RCC 7860 (cell line): Measurements from ENCODE around the gene SMTNL2.

Experiments used
- DNase-seq: peaks from one replicate; pipeline ENCODE4 v3.0.0-alpha.2; 2015; ENCODE audit warnings: low spot score
- FAIRE-seq: peaks from 2 replicates; lab custom pipeline; 2012; peaks lifted over from hg19 to GRCh38; lab: Jason Lieb, UNC

SMTNL2 gene

DNA sequence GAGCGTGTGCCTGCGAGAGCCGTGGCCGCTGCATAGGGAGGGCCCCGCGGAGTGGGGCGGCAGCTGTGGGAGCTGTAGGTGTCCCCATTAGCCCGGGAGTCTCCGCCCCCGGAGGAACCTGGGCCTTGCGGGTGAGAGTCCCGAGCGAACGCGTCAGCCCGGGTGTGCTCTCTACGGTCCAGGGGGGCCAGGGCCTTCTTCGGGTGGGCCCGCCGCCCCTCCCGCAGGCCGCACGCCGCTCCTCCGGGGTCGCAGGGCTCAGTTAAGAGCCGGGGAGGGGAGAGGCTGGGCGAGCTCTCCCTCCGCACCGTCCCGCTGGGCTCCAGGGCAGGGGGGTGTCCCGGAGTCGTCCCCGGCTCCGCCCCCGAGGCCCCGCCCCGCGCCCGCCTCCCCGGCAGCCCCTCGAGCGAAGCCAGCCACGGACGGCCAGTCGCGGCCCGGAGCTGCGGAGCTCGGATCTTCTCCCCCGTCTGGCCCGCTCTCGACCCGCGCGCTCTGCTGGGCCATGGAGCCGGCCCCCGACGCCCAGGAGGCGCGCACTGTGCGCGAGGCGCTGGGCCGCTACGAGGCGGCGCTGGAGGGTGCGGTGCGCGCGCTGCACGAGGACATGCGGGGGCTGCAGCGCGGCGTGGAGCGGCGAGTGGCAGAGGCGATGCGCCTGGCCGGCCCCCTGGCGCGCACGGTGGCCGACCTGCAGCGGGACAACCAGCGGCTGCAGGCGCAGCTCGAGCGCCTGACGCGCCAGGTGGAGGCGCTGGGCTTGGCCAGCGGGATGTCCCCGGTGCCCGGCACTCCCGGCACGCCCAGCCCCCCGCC is at the start of gene SMTNL2:
SMTNL2 (plus strand) TSS at position 429 of the 816 bp plus-strand sequence; CDS start at position 506, 77 bp downstream.
- no peak for DNase-seq
- FAIRE-seq = no peak

- no peak for DNase-seq
- no peak for FAIRE-seq
Observed at GRCh38 chr17:4534928-4535666, 49.2 kb upstream of the SMTNL2 start.

- FAIRE-seq (no peak), DNase-seq (no peak)
Observed at GRCh38 chr17:4535667-4536258, 48.6 kb upstream of the SMTNL2 start.

DNA sequence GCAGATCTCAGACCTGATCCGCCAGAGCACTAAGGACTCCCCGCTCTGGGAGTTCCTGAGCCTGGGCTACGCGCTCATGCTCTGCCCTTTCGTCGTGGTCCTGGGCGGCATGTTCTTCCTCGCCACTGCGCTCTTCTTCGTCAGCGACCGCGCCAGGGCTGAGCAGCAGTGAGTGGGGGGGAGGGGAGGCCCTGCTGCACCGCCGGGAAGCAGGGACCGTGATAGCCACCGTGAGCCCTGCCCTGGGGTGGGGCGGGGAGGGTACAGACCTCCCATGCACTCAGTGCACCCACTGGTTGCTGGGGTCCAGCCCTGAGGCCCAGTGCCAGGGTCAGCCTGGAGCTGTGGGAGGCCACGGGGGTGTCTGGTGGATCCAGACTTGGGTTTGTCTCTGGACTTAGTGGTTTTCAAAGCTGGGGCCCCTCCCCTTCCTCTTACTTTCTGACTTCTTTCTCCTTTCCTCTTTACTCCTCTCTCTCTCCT is 48.0 kb upstream of the SMTNL2 start:
- FAIRE-seq = no peak
- no peak for DNase-seq

GRCh38 chr17:4536742-4537411 is 47.5 kb upstream of the SMTNL2 start:
- DNase-seq = no peak
- FAIRE-seq = no peak

GRCh38 chr17:4537451-4538235 is 46.7 kb upstream of the SMTNL2 start:
- no peak for FAIRE-seq
- DNase-seq = no peak

GRCh38 chr17:4538236-4539002 is 45.9 kb upstream of the SMTNL2 start:
- no peak for DNase-seq
- FAIRE-seq = no peak

DNA sequence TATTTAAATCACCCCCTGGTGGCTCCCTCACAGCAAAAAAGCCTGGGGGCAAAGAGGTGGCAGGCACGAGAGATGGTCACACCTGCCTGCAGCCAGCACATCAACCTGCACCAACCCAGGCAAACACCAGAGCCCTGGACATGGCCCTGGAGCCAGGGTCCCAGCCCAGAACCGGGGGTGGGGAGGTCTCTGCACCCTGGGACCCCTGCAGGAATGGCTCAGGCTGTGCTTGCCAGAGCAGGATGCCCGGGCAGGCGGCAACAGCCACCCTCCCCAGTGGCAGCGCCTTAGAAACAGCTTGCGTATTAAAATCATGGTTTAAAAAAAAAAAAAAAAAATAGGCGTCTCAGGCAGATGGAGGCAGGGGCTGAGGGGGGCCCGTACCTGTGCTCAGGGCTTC is 45.3 kb upstream of the SMTNL2 start:
- DNase-seq (no peak), FAIRE-seq (no peak)

DNA sequence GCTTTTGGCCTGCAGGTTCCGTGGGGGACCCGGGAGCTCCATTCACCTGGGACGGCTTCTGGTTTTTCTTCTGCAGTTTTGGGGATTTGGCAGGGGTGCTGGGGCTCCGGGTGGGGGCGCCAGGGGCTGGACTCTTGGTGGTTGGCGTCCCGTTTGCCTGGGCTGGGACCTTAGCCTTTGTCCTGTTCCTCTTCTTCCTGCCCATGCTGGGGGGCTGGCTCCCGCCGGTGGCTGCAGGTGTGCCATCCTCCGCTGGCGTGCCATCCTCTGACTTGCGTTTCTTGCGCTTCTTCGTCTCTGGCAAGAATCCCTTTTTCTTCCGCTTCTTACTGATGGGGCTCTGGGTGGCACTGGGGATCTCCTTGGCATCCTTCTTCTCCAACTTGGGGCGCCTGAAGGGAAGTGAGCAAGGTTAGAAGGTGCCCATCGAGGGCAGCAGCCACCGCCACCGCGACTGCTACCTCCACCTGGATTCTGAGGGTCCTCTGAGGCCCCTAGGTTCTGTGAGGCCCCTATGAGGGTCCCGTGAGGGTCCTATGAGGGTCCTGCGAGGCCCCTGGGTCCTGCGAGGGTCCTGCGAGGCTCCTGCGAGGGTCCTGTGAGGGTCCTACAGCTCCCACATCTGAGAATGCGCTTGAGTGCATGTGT is 44.6 kb upstream of the SMTNL2 start:
- DNase-seq = no peak
- FAIRE-seq = no peak

- FAIRE-seq (no peak), DNase-seq (no peak)
Observed at GRCh38 chr17:4540224-4540651, 44.1 kb upstream of the SMTNL2 start.

- no peak for DNase-seq
- no peak for FAIRE-seq
Observed at GRCh38 chr17:4540687-4541327, 43.5 kb upstream of the SMTNL2 start.

GRCh38 chr17:4541328-4542002 is 42.9 kb upstream of the SMTNL2 start:
- FAIRE-seq = no peak
- no peak for DNase-seq

DNA sequence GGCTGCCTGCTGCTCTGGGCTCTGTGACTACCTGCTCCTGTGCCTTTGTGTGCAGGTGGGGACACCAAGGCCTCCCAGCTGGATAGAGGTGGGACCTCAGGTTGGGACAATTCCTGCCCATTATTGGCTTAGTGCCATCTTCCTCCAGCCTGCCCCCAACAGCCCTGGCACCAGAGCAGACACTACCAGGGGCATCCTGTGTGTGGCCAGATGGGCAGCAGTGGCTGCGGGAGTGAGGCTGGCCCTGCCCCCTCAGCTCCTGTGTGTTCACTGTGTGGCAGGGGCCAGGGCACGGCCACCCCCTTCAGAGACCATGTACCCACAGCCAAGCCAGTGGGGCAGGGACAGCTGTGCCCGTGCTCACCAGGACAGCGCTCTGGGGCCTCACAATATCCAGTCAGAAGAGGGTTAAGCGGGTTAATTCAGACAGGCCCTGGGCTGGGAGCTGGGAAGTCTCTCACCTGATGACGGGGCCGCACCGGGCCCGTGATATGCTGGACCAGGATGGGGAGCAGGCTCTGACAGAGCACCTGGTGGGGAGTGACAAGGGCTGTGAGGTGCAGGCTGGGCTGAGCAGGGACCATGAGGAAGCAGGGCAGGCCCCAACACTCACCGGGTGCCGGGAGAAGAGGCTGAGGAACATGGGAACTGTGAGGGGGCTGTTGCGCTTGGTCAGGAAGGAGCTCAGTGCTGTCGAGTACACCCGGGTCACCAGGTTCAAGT is 42.2 kb upstream of the SMTNL2 start:
- DNase-seq = no peak
- no peak for FAIRE-seq

DNA sequence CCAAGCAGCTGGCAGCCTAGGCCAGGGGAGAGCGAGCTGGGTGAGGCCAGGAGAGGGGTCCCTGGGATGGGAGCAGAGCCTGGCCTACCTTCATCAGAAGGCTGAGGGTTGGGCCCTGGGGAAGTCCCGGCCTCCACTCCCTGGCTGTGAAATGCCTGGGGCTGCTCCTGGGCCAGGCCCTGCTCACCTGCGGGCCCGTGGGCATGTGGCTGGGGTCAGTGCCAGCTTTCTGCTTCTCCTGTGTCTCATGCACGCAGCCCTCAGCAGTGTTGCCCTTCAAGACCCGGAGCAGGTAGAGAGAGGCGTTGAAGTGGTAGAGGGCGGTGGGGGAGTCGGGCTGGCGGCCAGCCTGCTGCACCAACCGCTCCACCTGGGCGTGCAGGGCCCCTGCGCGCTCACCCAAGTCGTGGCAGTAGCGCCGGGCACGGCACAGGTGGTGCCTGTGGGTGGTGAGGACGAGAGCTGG is 41.6 kb upstream of the SMTNL2 start:
- DNase-seq = no peak
- no peak for FAIRE-seq

- FAIRE-seq = no peak
Observed at GRCh38 chr17:4543557-4544026, 40.7 kb upstream of the SMTNL2 start.

GRCh38 chr17:4544135-4544950 is 40.0 kb upstream of the SMTNL2 start:
- DNase-seq (no peak), FAIRE-seq (no peak)

More at GRCh38 chr17:4543557-4544026, 40.7 kb upstream of the SMTNL2 start:
- no peak for DNase-seq
